Fibroblast of the conjunctiva (primary cell): ENCODE measurements around the gene PDIA2.

ENCODE experiments used
- DNase-seq: peaks from one replicate; pipeline ENCODE4 v3.0.0-alpha.2; 2010; ENCODE audit warnings: low read depth

PDIA2 gene

DNA sequence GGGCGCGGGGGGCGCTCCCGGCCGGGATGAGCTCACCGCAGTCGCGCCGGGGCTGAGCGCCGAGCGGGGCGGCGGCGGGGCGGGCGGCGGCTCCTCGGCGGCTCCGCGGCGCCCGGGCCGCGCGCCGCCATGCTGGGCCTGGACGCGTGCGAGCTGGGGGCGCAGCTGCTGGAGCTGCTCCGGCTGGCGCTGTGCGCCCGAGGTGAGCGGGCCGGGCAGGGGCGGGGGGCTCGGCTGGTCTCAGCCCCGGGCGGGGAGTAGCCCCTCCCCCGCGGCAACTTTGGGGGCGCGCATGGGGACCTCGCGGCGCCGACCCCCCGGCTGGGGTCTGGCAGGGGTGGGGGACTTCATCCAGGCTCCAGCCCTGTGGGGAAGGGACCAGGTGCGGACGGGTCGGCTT lies 2.4 kb upstream of the PDIA2 start, which contains the start of gene ARHGDIG:
ARHGDIG (plus strand) TSS at position 40 of the 400 bp plus-strand sequence; CDS start at position 130, 90 bp downstream.
- DNase-seq: no peak

DNA sequence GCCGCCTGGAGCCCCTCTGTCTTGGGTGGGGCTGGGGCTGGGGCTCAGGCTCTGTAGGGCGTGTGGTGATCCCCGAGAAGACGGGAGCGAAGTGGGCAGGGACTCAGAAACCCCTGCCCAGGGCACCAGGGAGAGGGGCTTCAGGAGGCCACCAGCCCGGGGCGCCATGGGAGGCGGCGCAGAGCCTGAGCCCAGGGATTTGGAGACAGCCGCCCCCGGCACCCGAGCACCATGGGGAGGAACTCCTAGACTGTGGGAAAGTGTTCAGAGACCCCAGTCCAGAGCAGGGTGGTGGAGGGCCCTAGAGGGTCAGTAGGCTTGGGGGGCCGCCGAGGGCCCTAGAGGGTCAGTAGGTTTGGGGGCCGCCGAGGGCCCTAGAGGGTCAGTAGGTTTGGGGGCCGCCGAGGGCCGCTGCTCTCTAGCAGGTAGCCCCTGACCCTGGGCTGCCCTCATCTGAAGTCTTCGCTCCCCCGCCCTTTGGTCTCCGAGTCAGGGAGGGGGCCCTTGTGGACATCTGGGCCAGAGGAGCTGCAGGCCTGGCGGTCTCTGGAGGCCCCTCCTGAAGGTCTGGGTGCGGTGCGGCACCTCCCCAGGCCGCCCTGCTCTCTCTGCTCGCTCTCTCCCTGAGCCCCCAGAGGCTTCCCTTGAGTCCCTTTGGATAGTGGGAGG lies 1.8 kb upstream of the PDIA2 start:
- DNase-seq: no peak

DNA sequence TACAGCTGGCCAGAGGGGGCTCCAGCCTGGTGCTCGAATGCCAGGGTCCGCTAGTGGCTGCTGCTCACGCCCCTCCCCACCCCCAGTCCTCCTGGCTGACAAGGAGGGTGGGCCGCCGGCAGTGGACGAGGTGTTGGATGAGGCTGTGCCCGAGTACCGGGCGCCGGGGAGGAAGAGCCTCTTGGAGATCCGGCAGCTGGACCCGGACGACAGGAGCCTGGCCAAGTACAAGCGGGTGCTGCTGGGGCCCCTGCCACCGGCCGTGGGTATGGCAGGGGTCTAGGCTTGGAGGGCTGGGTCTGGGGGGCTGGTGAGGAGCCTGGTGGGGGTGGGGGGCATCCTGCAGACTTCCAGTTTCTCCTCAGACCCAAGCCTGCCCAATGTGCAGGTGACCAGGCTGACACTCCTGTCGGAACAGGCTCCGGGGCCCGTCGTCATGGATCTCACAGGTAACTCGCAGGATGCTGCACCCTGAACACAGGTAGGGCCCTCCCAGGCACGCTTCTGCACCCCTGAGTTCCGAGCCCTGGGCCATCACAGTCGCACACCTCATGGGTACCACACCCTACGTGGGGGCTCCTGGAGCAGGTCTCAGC lies 1.2 kb upstream of the PDIA2 start:
- DNase-seq: no peak

- DNase-seq: no peak
These were observed 473 bp upstream of the PDIA2 start for GRCh38 chr16:282491-282890.

DNA sequence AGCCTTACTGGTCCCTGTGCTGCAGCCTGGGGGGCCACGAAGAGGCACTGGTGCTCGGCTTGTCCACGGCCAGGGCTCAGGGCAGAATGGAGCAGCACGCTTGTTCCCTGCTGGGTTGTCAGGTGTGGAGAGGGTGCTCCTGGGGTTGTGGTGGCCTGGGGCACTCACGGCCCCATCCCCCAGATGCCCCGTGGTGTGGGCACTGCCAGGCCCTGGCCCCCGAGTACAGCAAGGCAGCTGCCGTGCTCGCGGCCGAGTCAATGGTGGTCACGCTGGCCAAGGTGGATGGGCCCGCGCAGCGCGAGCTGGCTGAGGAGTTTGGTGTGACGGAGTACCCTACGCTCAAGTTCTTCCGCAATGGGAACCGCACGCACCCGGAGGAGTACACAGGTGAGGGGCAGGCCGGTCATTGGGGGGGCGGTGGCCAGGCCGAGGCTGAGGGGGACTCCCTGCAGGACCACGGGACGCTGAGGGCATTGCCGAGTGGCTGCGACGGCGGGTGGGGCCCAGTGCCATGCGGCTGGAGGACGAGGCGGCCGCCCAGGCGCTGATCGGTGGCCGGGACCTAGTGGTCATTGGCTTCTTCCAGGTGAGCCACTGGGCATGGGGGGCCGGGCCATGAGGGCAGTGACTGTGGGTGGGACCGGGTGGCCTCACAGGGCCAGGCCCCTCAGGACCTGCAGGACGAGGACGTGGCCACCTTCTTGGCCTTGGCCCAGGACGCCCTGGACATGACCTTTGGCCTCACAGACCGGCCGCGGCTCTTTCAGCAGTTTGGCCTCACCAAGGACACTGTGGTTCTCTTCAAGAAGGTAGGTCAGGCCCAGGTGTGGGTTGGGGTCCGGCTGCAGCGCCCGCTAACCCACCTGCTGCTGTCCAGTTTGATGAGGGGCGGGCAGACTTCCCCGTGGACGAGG lies 1.5 kb downstream of the PDIA2 start:
- no peak for DNase-seq

GRCh38 chr16:285146-286055 lies 2.4 kb downstream of the PDIA2 start:
- no peak for DNase-seq

- no peak for DNase-seq
These were observed 3.7 kb downstream of the PDIA2 start for GRCh38 chr16:286491-287297.

GRCh38 chr16:287298-287811 lies 4.4 kb downstream of the PDIA2 start:
- no peak for DNase-seq

DNA sequence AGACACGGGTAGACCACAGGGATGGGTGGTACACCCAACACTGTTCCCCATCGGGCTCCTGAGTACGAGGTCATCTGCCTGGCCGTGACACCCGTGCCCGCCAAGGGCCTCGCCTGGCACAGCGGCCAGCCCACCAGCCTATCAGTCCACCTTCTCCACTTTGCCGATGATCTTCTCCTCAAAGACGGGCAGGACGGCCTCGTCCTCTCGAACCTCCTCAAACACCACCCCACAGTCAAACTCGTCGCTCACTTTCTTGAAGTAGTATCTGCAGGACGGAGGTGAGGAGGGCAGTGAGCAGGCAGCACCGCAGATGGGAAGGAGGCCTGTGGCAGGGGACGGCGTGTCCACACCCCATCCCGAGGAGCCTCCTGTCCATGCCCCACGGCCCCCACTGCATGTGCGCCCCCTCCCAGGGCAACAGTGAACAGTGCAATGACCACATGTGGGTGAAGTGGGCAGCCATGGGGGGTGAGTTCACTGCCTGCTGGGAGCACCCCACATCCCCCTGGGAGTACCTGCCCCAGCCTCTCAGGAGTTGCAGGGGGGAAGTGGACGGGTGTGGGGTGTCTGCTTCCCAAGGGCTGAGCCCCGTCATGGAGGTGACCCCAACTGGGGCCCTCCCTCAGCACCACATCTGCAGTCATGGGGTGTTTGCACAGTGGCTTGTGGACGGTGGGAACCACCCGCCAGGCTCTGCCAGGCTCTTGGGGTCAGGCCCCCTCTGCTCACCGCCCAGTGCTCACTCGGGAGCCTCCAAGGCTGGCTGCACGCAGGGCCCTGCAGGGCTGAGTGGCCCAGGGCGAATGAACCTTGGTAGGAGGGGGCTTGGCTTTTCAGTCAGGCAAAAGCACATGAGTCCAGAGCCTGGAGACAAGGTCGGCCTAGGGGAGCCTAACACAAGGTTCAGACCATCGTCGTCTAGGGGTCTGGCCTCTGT lies 5.3 kb downstream of the PDIA2 start:
- DNase-seq: no peak

- DNase-seq: no peak
These were observed 6.5 kb downstream of the PDIA2 start for GRCh38 chr16:289395-289997.

DNA sequence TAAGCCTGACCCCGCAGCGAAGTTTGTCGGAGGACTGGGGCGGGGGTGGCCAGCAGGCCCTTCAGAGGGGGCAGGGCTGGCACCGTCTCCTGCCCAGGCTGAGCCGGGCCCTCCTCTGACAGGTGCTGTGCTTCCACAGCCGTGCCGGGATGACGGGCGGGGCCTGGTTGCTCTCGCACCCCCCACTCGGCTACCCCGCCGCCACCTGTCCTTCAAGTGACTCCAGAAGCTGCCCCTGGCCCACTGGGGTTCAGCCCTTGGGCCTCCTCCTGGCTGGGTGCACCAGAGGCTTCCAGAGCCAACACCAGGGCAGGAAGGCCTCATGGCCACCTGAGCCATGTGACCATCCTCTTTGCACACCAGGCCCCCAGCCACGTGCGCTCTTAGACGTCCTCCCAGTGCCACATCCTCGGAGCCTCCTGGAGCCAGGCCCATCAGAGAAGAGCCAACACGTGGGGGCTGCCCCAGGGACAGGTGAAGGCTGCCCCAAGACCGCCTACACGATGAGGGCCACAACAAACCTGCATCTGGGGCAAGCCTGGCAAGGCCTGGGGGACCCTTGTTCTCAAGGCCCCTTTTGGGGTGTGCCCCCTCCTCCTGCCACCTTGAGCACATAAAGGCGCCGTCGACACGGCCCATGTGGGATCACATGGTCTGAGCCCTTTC lies 7.2 kb downstream of the PDIA2 start:
- no peak for DNase-seq

DNA sequence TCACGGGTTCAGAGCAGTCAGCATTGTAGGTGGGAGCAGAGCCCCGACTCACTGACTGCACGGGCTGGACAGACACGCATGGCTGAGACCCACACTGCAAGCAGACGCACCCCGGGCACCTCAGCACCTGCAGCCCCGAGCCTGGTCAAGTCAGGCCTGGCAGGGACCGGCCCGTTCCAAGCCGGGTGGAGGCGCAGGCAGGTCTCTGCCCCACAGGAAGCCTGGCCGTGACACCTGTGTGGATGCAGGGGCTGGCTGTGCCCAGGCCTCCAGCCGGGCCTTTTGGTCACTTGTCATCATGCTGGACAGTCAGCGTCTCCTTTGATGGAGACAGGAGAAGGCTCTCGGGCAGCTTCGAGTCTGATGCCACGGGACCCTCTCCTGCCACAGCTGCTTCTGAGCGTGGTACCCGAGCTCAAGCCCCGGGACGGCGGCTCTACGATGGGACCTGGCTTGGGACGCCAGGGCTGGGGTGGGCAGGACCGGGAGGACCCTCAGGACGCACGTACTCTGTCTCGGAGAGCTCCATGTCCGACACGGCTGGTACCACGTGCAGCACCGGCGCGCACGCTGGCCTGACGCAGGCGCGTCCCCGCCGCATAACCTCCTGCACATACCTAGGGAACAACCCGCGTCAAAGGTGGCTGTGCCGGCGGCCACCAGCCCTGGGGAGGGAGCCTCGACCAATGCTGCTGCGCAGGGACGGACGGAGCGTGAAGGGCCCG lies 7.9 kb downstream of the PDIA2 start:
- no peak for DNase-seq

DNA sequence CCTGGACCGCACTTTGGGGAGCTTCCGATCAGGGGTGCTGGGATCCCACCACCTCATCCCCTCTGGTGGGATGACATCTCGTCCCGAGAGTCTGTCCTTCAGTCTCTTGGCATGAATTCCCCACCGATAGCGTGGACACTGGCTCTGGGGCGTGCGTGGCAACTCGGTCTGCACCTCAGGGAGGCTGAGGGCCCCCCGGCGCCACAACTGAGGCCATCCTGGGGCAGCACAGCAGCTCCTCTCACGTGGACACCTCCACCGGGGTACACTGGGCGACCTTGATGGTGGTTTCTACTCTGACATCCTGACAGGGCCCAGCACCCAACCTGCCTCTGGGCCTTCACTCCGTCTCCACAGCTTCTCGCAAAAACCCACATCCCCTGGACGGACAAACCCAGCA lies 8.6 kb downstream of the PDIA2 start:
- no peak for DNase-seq

DNA sequence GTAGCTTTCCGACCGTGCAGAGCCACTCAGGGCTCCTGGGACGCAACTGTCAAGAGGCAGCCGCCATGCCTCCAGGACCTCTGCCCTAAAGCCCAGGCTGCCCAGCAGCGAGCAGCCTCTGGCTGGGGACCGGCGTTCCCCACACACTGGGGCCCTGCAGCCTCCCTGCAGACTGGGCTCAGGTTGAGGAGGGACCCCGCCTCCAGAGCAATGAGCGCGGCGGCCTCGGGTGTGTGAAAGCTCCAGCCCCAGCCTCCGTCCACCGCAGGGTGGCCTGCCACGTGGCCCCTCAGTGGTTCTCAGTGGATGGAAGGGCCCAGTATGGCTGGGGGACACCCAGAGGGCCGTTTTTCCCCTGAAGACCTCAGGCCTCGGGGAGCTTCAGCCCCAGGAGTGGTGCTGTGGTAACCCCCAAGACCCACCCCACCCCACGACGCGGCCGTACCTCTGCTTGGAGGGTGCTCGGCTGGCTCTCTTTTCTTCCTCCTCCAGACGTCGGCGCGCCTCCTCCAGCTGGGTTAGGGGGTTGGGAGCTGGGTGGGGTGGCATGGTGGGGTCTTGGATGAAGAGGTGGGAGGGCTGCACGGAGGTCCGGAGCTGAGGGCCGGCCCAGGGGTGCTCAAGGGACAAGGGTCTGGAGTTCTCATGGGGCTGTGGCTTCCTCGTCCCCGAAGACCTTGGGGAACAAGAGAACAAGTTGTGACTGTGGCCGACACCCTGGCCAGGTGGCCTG lies 10.2 kb downstream of the PDIA2 start:
- no peak for DNase-seq

DNA sequence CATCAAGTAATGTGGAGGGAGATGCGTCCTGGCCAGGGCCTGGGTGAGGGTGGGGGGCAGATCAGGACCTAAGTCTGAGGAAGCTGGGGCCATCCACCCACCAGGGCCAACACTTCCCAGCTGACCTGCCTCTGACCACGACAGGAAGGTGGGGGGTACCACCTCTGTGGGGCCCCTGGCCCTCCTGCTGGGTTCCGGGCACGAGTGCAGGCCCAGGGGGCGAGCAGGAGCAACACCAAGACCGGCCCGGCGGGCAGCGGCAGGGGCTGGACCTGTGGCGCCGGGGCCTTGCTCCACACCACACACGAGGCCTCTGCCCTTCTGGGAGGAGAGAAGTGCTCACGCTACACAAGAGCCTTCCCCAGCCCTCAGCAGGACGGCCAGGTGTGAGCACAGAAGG lies 13.3 kb downstream of the PDIA2 start:
- no peak for DNase-seq

GRCh38 chr16:296806-297510 lies 14.0 kb downstream of the PDIA2 start:
- no peak for DNase-seq

- no peak for DNase-seq
These were observed 14.9 kb downstream of the PDIA2 start for GRCh38 chr16:297832-298231.
